Tibial nerve (tissue), 4 donors: ENCODE data around the gene CTSF. TPM values are rescaled to one million over a fixed set of nuclear protein-coding genes. Genes with fewer than 3 reads are reported as not detected.

Experiments used
- DNase-seq, 2 donors: peaks; one replicate each; pipeline ENCODE4 v3.0.0-alpha.2; 2019; ENCODE audit warnings: low spot score in 2 of 2
- H3K27ac ChIP-seq, 4 donors: fragments of 200-600 bp; sonication (generic) in 3 of 4; one replicate each; pipeline ENCODE4 v1.5.1; 2017 to 2019; ENCODE audit warnings: mild to moderate bottlenecking in 1 of 4
- H3K27me3 ChIP-seq, 2 donors: fragments of 200-600 bp; sonication (generic) in 1 of 2; one replicate each; pipeline versions ENCODE4 v1.5.1 to v1.6.0; 2017 to 2019
- H3K36me3 ChIP-seq, 3 donors: fragments of 200-600 bp; sonication (generic); one replicate each; pipeline ENCODE4 v1.5.1; 2018 to 2019
- H3K4me1 ChIP-seq, 4 donors: fragments of 200-600 bp; sonication (generic) in 3 of 4; one replicate each; pipeline ENCODE4 v1.5.1; 2017 to 2019
- H3K4me3 ChIP-seq, 4 donors: fragments of 200-600 bp; sonication (generic) in 3 of 4; one replicate each; pipeline ENCODE4 v1.5.1; 2017 to 2019; ENCODE audit warnings: mild to moderate bottlenecking in 1 of 4, moderate library complexity in 1 of 4
- H3K9me3 ChIP-seq, 4 donors: fragments of 200-600 bp; sonication (generic) in 3 of 4; one replicate each; pipeline ENCODE4 v1.5.1; 2017 to 2019
- CTCF ChIP-seq, 5 experiments: fragments of 200-600 bp in 3 of 5; fragments of 450-650 bp in 2 of 5; sonication (generic) in 3 of 5; IDR thresholded peaks; one replicate each; pipeline ENCODE4 v1.5.1; 2016 to 2019; ENCODE audit warnings: antibody characterized with exemption in 5 of 5, mild to moderate bottlenecking in 3 of 5, moderate library complexity in 2 of 5
- EP300 ChIP-seq, 2 donors: sonication (generic); formaldehyde crosslinking; IDR thresholded peaks; one replicate each; pipeline ENCODE4 v1.6.1; 2017; ENCODE audit warnings: antibody characterized with exemption in 2 of 2, mild to moderate bottlenecking in 1 of 2
- POLR2A ChIP-seq, 2 donors: fragments of 450-650 bp; IDR thresholded peaks; one replicate each; pipeline ENCODE4 v1.6.1; 2017; ENCODE audit warnings: antibody characterized with exemption in 2 of 2, mild to moderate bottlenecking in 2 of 2, moderate library complexity in 2 of 2
- WGBS, 2 donors: methylation state at CpG; one replicate each; pipeline ENCODE4 v1.1.5; 2018; 5-methylcytosine and 5-hydroxymethylcytosine counted together
- total RNA-seq, 4 donors: library from RNA; depleted of rRNA; stranded (reverse); fragments of >200 nt; gene quantifications; one replicate each; pipeline ENCODE4 v1.1.0, GENCODE V29; 2016

The CTSF gene
- total RNA-seq, result 100 to 1,000 TPM; 102 to 322 (median 190) TPM

- DNase-seq, result peak; percentile 80 to 85
- peak within 1 kb of the TSS; percentile 63 to 88 (median 71) for H3K27ac ChIP-seq
- WGBS, 2 donors, result 2 to 7% methylated on average over 34 to 56 of the region's 77 CpGs
- TF ChIP-seq EP300 (IDR thresholded peaks at IDR 0.05) (peak; percentile 52 to 83), CTCF (IDR thresholded peaks at IDR 0.05) (peak in 1 of 5 experiments; percentile 26), POLR2A (IDR thresholded peaks at IDR 0.05) (peak in 1 of 2 donors; percentile 40)
- peaks cover 0 to 21% (median 3%) of the 10 kb centered on the region in 4 donors for H3K4me1 ChIP-seq
- H3K27me3 ChIP-seq, result no peaks in the 10 kb centered on the region
- no peaks in the 10 kb centered on the region for H3K9me3 ChIP-seq
- peaks cover 0 to 40% (median 0%) of the 10 kb centered on the region in 3 donors for H3K36me3 ChIP-seq
- peak within 1 kb of the TSS; percentile 44 to 74 (median 62) for H3K4me3 ChIP-seq
These were observed at the start of gene CTSF for GRCh38 chr11:66568124-66568916. Gene CTSF (minus strand): TSS chr11:66568606. CDS start chr11:66568486, 120 bp downstream.

- Histone ChIP-seq H3K4me1 (peaks cover 0 to 56% (median 32%) of the 10 kb centered on the region in 4 donors), H3K27ac (peak overlapping the region; percentile 80 to 97 (median 95))
- 1% methylated on average over 34 to 38 of the region's 38 CpGs for WGBS, 2 donors
These were observed 48.9 kb upstream of the CTSF start for GRCh38 chr11:66617155-66617834.

GRCh38 chr11:66616379-66617154, 48.2 kb upstream of the CTSF start, which contains the start of gene RBM14:
Gene RBM14 (plus strand): TSS chr11:66616630. CDS start chr11:66616721, 91 bp downstream.
- peak within 1 kb of the TSS; percentile 64 to 90 (median 82) for H3K4me3 ChIP-seq
- peak within 1 kb of the TSS; percentile 92 to 97 (median 95) for H3K27ac ChIP-seq
- TF ChIP-seq POLR2A (IDR thresholded peaks at IDR 0.05), result peak; percentile 99 to 100
- peak in 2 of 5 experiments; percentile 51 to 64 for TF ChIP-seq CTCF (IDR thresholded peaks at IDR 0.05)
- TF ChIP-seq EP300 (IDR thresholded peaks at IDR 0.05), result peak; percentile 65 to 100
- no peaks in the 10 kb centered on the region for H3K9me3 ChIP-seq
- H3K27me3 ChIP-seq, result no peaks in the 10 kb centered on the region
- peaks cover 0 to 49% (median 31%) of the 10 kb centered on the region in 4 donors for H3K4me1 ChIP-seq
- peaks cover 0 to 3% (median 0%) of the 10 kb centered on the region in 3 donors for H3K36me3 ChIP-seq
- DNase-seq, result peak; percentile 96 to 97
- 0% methylated on average over 19 to 71 of the region's 90 CpGs for WGBS, 2 donors

More at GRCh38 chr11:66617155-66617834, 48.9 kb upstream of the CTSF start:
- Histone ChIP-seq H3K27me3 (no peaks in the 10 kb centered on the region), H3K4me3 (peak overlapping the region; percentile 64 to 90 (median 82)), H3K9me3 (no peaks in the 10 kb centered on the region), H3K36me3 (peaks cover 0 to 3% (median 0%) of the 10 kb centered on the region in 3 donors)
- peak; percentile 55 to 60 for DNase-seq
- TF ChIP-seq EP300 (IDR thresholded peaks at IDR 0.05) (no peak), POLR2A (IDR thresholded peaks at IDR 0.05) (no peak), CTCF (IDR thresholded peaks at IDR 0.05) (no peak)

GRCh38 chr11:66614073-66614472, 45.7 kb upstream of the CTSF start:
- H3K27ac ChIP-seq, result no peak overlapping the region
- peaks cover 0 to 27% (median 16%) of the 10 kb centered on the region in 4 donors for H3K4me1 ChIP-seq
- H3K9me3 ChIP-seq, result no peaks in the 10 kb centered on the region
- WGBS, 2 donors, result 91 to 95% methylated on average over 13 of the region's 13 CpGs
- H3K27me3 ChIP-seq, result no peaks in the 10 kb centered on the region
- no peak overlapping the region for H3K4me3 ChIP-seq
- H3K36me3 ChIP-seq, result no peaks in the 10 kb centered on the region
- no peak for DNase-seq
- TF ChIP-seq EP300 (IDR thresholded peaks at IDR 0.05) (no peak), CTCF (IDR thresholded peaks at IDR 0.05) (no peak), POLR2A (IDR thresholded peaks at IDR 0.05) (no peak)
